ENCODE measurements around the gene TPH2. TPM values are rescaled to one million over a fixed set of nuclear protein-coding genes. Genes with fewer than 3 reads are reported as not detected.

TPH2 gene
- total RNA-seq, 1 experiment from 2014 or later = 0.83 TPM

DNA sequence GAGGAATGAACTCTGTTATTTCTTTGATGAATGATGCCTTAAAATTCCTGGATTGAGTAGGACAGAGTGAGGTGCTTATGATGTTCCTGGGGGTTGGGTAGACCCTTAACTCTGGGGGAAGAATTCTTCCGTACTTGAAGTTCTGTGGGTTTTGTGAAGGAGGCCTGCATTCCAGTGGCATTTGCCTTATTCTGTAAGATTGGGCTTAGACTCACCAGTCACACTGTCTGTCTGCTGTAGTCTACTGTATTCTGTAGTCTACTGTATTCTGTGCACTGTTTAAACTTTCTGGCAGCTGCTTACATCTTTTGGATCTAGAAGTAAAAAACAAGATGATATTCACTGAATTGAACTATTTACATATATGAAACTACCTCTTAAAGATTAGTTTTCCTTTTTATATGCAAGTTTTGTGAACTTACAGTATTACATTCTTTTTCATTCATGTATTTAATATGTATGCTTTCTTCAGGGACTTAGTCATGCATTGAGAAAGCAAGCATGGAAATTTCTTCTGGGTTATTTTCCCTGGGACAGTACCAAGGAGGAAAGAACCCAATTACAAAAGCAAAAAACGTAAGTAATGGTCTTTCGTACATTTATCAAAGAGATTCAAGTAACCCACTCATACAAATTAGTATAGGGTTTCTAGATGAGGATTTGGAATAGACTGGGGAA lies 42.3 kb upstream of the TPH2 start:
- ATAC-seq (no peak), DNase-seq (ENCODE audit: low spot score) (no peak)
- Mint-ChIP-seq H3K27me3 (ENCODE audit: low read depth) (no peaks in the 10 kb centered on the region), H3K9me3 (no peaks in the 10 kb centered on the region), H3K27ac (no peak overlapping the region; the same call in 1 of the 2 replicates), H3K4me1 (no peaks in the 10 kb centered on the region), H3K4me3 (no peak overlapping the region), H3K36me3 (peaks cover 8% of the 10 kb centered on the region; the same call in 1 of the 2 replicates)
- no peak for TF ChIP-seq GRHL2 (CRISPR knock-in tag; IDR thresholded peaks at IDR 0.05; ENCODE audit: insufficient replicate concordance, severe bottlenecking)
- no peak for TF ChIP-seq CREB1 (CRISPR knock-in tag; IDR thresholded peaks at IDR 0.05)
- TF ChIP-seq TEAD4 (CRISPR knock-in tag; IDR thresholded peaks at IDR 0.05) = no peak
- TF ChIP-seq ZNF317 (CRISPR knock-in tag; IDR thresholded peaks at IDR 0.05; ENCODE audit: borderline replicate concordance, low read depth) = no peak
- TF ChIP-seq, protein P1, sequence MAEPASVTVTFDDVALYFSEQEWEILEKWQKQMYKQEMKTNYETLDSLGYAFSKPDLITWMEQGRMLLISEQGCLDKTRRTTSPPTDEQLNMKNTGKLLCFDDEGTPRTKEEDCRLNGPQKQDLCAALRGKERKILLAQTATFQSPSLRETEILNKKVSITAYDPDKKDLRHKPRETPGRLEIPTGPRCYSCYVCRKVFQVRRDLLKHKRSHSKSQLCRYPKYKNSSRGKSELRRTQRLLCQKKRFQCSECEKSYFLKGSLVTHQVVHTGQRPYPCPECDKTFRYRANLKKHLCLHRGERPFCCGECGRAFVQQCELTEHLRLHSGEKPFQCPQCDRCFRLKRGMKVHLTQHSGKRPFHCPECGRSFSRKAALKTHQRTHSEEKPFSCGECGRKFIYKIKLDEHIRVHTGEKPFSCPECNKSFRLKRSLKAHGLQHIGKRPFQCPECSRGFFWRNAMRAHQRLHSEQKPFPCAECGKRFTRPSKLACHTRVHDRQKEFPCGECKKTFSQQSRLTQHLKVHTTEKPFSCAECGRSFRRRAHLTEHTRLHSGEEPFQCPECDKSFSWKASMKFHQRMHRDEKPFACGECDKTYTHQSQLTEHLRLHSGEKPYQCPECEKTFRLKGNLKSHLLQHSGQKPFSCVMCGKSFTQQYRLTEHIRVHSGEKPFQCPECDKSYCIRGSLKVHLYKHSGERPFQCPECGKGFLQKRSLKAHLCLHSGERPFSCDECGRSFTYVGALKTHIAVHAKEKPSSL (CRISPR knock-in tag; conservative IDR thresholded peaks at IDR 0.05) = no peak
- TF ChIP-seq, protein P2, sequence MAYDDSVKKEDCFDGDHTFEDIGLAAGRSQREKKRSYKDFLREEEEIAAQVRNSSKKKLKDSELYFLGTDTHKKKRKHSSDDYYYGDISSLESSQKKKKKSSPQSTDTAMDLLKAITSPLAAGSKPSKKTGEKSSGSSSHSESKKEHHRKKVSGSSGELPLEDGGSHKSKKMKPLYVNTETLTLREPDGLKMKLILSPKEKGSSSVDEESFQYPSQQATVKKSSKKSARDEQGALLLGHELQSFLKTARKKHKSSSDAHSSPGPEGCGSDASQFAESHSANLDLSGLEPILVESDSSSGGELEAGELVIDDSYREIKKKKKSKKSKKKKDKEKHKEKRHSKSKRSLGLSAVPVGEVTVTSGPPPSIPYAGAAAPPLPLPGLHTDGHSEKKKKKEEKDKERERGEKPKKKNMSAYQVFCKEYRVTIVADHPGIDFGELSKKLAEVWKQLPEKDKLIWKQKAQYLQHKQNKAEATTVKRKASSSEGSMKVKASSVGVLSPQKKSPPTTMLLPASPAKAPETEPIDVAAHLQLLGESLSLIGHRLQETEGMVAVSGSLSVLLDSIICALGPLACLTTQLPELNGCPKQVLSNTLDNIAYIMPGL (CRISPR knock-in tag; IDR thresholded peaks at IDR 0.05) = no peak
- TF ChIP-seq, protein P3, sequence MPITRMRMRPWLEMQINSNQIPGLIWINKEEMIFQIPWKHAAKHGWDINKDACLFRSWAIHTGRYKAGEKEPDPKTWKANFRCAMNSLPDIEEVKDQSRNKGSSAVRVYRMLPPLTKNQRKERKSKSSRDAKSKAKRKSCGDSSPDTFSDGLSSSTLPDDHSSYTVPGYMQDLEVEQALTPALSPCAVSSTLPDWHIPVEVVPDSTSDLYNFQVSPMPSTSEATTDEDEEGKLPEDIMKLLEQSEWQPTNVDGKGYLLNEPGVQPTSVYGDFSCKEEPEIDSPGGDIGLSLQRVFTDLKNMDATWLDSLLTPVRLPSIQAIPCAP (CRISPR knock-in tag; IDR thresholded peaks at IDR 0.05) = no peak
- no peak for TF ChIP-seq ELF4 (CRISPR knock-in tag; IDR thresholded peaks at IDR 0.05; ENCODE audit: low read depth)
- TF ChIP-seq ETV6 (CRISPR knock-in tag; IDR thresholded peaks at IDR 0.05) = no peak
- TF ChIP-seq, protein P4, sequence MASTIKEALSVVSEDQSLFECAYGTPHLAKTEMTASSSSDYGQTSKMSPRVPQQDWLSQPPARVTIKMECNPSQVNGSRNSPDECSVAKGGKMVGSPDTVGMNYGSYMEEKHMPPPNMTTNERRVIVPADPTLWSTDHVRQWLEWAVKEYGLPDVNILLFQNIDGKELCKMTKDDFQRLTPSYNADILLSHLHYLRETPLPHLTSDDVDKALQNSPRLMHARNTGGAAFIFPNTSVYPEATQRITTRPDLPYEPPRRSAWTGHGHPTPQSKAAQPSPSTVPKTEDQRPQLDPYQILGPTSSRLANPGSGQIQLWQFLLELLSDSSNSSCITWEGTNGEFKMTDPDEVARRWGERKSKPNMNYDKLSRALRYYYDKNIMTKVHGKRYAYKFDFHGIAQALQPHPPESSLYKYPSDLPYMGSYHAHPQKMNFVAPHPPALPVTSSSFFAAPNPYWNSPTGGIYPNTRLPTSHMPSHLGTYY (CRISPR knock-in tag; IDR thresholded peaks at IDR 0.05) = no peak
- TF ChIP-seq NR1H2 (CRISPR knock-in tag; IDR thresholded peaks at IDR 0.05) = no peak
- TF ChIP-seq RELA (CRISPR knock-in tag; IDR thresholded peaks at IDR 0.05; ENCODE audit: borderline replicate concordance) = no peak
- TF ChIP-seq, protein P5, sequence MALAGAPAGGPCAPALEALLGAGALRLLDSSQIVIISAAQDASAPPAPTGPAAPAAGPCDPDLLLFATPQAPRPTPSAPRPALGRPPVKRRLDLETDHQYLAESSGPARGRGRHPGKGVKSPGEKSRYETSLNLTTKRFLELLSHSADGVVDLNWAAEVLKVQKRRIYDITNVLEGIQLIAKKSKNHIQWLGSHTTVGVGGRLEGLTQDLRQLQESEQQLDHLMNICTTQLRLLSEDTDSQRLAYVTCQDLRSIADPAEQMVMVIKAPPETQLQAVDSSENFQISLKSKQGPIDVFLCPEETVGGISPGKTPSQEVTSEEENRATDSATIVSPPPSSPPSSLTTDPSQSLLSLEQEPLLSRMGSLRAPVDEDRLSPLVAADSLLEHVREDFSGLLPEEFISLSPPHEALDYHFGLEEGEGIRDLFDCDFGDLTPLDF (CRISPR knock-in tag; IDR thresholded peaks at IDR 0.05) = no peak
- TF ChIP-seq ZNF263 (CRISPR knock-in tag; IDR thresholded peaks at IDR 0.05; ENCODE audit: low read depth) = no peak
- TF ChIP-seq, protein P6, sequence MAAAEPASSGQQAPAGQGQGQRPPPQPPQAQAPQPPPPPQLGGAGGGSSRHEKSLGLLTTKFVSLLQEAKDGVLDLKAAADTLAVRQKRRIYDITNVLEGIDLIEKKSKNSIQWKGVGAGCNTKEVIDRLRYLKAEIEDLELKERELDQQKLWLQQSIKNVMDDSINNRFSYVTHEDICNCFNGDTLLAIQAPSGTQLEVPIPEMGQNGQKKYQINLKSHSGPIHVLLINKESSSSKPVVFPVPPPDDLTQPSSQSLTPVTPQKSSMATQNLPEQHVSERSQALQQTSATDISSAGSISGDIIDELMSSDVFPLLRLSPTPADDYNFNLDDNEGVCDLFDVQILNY (CRISPR knock-in tag; IDR thresholded peaks at IDR 0.05) = no peak
- CTCF ChIA-PET = interaction anchor here (1.0 kb wide), 1 partner anchor 116 kb away, joined by 3 read pairs; no protein-coding TSS in a partner anchor
- POLR2A ChIA-PET = no interaction called here

DNA sequence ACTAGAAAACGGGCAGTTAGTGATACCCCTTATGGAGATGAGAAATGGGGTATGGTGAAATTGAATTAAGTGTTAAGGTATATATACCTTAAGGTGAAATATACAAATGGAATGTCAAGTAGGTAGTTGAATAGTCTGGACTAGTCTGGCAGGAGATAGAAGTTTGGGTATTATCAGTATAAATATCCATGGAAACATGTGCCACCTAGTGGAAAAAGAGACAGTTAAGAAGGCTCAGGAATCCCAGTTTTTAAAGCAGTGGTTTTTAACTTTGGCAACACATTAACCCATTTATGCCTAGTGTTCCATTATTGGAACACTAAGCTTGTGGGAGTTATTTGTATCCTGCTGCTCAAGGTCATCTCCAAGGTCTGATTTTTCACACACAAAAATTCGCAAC lies 38.6 kb upstream of the TPH2 start:
- no peaks in the 10 kb centered on the region for H3K9me3 Mint-ChIP-seq
- H3K27ac Mint-ChIP-seq = no peak overlapping the region
- TF ChIP-seq NR1H2 (CRISPR knock-in tag; IDR thresholded peaks at IDR 0.05) (no peak), ZNF263 (CRISPR knock-in tag; IDR thresholded peaks at IDR 0.05; ENCODE audit: low read depth) (no peak), TCF7 (CRISPR knock-in tag; IDR thresholded peaks at IDR 0.05; ENCODE audit: low read depth) (no peak), ATF1 (CRISPR knock-in tag; IDR thresholded peaks at IDR 0.05) (no peak), GTF2I (CRISPR knock-in tag; conservative IDR thresholded peaks at IDR 0.05) (no peak), NR3C1 (CRISPR knock-in tag; conservative IDR thresholded peaks at IDR 0.05; ENCODE audit: low read depth) (no peak), ZNF396 (CRISPR knock-in tag; IDR thresholded peaks at IDR 0.05; ENCODE audit: borderline replicate concordance) (no peak), SP1 (CRISPR knock-in tag; conservative IDR thresholded peaks at IDR 0.05) (no peak), EMX1 (CRISPR knock-in tag; IDR thresholded peaks at IDR 0.05) (no peak), JUN (CRISPR knock-in tag; IDR thresholded peaks at IDR 0.05) (no peak)
- TF ChIP-seq, protein P7, sequence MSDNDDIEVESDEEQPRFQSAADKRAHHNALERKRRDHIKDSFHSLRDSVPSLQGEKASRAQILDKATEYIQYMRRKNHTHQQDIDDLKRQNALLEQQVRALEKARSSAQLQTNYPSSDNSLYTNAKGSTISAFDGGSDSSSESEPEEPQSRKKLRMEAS (CRISPR knock-in tag; IDR thresholded peaks at IDR 0.05) = no peak
- TF ChIP-seq, protein P8, sequence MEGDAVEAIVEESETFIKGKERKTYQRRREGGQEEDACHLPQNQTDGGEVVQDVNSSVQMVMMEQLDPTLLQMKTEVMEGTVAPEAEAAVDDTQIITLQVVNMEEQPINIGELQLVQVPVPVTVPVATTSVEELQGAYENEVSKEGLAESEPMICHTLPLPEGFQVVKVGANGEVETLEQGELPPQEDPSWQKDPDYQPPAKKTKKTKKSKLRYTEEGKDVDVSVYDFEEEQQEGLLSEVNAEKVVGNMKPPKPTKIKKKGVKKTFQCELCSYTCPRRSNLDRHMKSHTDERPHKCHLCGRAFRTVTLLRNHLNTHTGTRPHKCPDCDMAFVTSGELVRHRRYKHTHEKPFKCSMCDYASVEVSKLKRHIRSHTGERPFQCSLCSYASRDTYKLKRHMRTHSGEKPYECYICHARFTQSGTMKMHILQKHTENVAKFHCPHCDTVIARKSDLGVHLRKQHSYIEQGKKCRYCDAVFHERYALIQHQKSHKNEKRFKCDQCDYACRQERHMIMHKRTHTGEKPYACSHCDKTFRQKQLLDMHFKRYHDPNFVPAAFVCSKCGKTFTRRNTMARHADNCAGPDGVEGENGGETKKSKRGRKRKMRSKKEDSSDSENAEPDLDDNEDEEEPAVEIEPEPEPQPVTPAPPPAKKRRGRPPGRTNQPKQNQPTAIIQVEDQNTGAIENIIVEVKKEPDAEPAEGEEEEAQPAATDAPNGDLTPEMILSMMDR (IDR thresholded peaks at IDR 0.05) = no peak
- ChIA-PET CTCF (no interaction called here), POLR2A (no interaction called here)
- peaks cover 14% of the 10 kb centered on the region; the same call in 1 of the 2 replicates for H3K36me3 Mint-ChIP-seq
- ATAC-seq = no peak
- DNase-seq (ENCODE audit: low spot score) = no peak
- H3K4me3 Mint-ChIP-seq = no peak overlapping the region
- H3K27me3 Mint-ChIP-seq (ENCODE audit: low read depth) = no peaks in the 10 kb centered on the region
- no peaks in the 10 kb centered on the region for H3K4me1 Mint-ChIP-seq

Measured in WTC11 (cell line).